GM18511 (cell line): ENCODE data around the gene DCAF11.
A peak's percentile ranks its signal among the peaks of the same experiment; 100 is the strongest.
"Not testable (repeated sequence)": the region's sequence is repeated elsewhere in the genome, so short reads cannot be mapped to it uniquely, and the experiment has no call there.

ENCODE experiments used
- ATAC-seq: cut with Tn5 transposase; IDR thresholded peaks from one replicate; pipeline ENCODE4 v1.9.1; 2021; ENCODE audit warnings: mild to moderate bottlenecking, moderate library complexity; ENCODE audit not compliant: unreplicated experiment

Gene DCAF11

DNA sequence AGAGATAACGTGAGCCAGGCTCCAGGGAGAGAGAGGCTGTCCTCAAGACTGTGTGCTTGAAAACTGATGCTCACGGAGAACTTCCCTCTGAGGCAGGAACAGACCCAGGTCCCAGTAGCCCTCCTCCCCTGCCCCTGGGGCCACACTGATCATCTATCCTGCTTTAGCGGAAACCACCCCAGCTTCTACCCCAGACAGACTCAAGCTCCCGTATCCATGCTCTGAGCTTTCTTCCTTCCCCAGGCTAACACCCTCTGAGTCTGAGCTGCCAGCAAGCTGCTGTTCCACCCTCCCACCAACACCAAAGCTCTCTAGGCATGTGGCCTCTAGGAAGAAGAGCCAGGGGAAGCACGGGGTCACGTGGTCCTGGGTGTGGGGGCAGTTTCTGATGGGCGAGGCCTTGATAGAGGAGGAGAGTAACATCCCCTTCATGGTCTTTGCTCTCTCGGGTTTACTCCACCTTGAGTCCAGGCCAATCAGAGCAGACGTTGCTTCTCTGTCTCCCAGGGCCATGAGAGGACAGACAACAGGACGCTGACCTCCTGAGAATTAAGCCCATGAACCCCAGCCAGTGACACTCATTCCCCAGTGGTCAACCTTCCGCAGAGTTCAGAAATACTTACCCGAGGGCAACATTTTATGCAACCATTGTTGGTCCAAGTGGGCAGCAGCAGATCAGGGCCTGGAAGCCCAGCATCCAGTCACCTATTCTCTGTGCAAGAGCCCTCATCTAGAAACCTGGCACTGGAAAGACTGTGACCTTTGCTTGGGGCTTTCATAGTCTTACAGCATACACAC, 19.1 kb upstream of the DCAF11 start:
- ATAC-seq, result peak; percentile 75

DNA sequence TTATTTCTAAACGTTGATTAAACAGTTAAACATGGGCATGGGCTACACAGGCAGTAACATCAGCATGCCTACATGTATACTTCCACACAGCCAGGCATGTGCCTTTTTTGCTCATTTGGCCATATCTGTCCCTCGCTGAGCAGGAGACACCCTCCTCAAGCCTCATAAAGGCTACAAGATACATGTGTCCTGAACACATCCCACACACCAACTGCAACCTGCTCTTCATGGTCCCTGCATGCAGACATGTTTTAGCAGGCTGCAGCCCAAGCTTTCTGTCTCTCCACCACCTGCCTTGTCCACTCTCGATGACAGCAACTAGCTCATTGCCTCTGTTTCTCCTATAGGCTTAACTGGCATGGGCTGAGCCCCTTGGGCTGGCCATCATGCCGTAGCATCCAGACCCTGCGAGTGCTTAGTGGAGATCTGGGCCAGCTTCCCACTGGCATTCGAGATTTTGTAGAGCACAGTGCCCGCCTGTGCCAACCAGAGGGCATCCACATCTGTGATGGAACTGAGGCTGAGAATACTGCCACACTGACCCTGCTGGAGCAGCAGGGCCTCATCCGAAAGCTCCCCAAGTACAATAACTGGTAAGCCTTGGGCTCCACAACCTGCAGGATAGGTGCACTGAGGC, 17.9 kb upstream of the DCAF11 start:
- ATAC-seq, result no peak

DNA sequence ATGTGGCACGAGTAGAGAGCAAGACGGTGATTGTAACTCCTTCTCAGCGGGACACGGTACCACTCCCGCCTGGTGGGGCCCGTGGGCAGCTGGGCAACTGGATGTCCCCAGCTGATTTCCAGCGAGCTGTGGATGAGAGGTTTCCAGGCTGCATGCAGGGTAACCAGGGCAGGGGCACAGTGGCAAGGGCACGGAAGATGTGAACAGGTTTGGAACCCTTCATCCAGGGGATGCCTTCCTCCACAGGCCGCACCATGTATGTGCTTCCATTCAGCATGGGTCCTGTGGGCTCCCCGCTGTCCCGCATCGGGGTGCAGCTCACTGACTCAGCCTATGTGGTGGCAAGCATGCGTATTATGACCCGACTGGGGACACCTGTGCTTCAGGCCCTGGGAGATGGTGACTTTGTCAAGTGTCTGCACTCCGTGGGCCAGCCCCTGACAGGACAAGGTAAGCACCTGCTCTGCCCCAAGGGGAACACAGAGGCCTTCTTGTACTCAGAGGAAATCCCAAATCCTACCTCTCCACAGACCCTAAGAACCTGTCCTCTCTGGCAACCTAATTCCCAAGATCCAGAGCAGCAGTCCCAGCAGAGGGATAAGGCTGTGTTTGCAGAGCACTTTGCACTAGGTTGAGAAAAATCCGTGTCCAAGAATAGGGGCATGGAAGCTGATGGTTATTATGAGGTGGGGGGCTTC, 16.2 kb upstream of the DCAF11 start:
- ATAC-seq, result no peak

DNA sequence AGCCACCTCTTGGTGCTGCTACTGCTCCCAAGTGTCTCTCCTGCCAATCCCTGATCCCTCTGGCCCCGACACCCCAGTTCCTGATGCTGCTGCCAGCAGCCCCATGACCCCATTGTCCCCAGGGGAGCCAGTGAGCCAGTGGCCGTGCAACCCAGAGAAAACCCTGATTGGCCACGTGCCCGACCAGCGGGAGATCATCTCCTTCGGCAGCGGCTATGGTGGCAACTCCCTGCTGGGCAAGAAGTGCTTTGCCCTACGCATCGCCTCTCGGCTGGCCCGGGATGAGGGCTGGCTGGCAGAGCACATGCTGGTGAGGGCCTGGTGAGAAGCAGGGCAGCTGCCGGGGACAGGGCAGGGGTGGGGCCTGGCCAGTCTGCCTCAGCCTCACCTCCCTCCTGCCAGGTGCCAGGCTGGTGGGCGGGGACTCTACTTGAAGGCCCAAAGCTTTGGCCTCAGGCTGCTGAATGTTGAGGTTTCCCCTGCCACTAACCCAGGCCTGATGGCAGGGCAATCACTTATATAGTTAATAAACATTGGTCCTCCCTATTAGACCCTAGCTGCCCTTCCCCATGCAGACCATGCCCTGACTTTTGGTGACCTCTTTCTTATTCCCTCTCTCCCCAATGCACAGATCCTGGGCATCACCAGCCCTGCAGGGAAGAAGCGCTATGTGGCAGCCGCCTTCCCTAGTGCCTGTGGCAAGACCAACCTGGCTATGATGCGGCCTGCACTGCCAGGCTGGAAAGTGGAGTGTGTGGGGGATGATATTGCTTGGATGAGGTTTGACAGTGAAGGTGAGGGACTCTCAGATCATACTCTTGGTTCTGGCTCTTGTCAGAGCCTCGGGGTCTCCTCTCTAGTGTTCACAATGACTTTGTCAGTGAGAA, 15.4 kb upstream of the DCAF11 start:
- no peak for ATAC-seq

DNA sequence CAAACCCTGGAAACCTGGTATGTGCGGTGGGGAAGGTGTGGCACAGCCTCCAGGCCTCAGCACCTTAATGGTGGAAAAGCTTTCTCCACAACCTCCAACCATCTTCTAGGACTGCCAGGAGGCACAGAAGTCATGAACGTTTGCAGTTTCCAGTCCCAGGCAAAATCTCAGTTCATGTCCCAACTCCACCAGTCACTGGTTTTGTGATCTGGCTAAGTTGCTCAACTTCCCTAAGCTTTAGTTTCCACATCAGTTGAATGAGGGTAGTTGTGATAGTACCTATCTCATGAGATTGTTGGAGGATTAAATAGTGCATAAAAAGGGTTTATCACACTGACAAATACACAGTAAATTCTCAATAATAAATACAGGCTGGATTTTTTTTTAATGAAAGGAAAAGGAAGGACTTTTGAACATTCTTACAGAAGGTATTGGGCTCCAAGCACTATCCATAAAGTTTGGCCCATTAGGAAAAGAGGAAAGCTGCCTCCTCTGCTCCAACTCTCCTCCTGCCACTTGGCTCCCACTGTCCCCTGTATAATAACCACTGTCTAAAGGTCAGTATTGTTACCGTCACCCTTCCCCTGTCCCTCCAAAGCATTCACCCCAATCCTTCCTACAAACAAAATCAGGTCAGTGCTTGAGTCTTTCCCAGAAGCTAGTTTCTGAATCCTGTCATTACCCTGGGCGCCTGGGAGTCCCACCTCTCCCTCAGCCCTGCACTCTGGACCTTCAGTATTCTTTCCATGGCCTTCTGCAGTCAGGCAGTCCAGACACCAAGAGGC, 14.2 kb upstream of the DCAF11 start:
- no peak for ATAC-seq

DNA sequence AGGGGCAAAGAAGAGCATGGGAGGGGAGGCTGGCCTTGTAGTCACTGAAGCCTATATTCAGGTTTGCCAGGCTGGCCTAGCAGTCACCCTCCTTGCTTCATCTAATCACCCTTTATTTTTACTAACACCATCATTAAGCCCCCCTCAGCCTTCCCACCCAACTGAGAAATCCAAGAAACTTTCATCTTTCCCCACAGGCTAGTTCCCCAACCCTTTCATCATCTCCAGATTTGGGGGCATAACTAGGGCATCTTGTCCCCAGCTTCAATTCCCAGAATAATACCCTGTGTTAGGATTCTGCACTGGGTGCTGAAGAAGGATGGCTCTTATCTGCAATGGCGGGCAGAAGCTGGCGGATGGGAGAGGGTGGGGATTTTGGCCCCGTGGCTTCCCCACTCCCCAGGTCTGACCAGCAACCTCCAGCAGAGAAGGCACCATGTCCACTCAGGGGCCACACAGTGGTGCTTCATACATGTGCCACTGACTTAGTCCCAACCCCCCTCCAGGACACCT, 13.5 kb upstream of the DCAF11 start:
- no peak for ATAC-seq

DNA sequence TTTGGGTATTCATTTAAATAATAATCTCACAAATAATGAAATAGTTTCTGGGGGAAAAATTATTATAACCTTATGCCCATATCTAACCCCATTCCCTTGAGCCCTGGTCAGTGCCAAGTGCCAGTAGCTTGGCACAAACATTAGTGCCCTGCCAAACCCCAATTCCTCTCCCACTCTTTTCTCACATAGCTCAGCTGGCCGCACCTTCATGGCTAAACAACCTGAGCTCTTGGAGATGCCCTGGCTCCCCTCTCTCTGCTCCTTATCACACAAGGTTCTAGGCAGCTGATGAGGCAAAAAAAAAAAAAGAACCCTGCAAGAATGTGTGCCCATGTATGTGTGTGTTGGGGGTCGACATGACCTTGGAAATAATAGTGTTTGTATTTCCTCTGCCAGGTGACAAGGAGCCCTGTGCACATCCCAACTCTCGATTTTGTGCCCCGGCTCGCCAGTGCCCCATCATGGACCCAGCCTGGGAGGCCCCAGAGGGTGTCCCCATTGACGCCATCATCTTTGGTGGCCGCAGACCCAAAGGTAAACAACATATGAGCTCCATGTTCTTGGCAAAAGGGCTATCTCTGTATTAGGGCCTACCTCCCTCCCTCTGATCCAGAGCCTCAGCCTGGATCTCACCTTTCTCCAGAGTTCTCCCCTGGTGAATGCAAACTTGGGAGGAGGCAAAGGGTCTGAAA, 12.1 kb upstream of the DCAF11 start:
- no peak for ATAC-seq

DNA sequence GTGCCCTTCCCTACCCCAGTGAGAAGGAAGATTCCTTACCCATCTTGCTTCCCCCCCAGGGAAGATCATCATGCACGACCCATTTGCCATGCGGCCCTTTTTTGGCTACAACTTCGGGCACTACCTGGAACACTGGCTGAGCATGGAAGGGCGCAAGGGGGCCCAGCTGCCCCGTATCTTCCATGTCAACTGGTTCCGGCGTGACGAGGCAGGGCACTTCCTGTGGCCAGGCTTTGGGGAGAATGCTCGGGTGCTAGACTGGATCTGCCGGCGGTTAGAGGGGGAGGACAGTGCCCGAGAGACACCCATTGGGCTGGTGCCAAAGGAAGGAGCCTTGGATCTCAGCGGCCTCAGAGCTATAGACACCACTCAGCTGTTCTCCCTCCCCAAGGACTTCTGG, 11.1 kb upstream of the DCAF11 start:
- no peak for ATAC-seq

DNA sequence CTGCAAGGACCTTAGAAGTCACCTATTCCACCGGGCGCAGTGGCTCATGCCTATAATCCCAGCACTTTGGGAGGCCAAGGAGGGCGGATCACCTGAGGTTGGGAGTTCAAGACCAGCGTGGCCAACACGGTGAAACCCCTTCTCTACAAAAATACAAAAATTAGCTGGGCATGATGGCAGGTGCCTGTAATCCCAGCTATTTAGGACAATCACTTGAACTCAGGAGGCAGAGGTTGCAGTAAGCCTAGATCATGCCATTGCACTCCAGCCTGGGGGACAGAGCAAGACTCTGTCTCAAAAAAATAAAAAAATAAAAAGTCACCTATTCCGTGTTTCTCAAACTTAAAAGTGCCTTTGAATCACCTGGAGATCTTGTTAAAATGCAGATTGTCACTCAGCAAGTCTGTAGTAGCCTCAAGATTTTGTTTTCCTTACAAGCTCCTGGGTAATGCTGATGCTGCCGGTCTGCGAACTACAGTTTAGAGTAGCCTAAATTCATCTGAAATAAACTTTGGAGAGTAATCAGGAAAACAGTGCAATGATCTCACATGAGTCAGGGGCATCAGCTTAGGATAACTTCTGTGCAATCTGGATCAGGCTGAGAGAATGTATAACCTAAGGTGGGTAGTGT, 8.9 kb upstream of the DCAF11 start:
- not testable (repeated sequence) for ATAC-seq

DNA sequence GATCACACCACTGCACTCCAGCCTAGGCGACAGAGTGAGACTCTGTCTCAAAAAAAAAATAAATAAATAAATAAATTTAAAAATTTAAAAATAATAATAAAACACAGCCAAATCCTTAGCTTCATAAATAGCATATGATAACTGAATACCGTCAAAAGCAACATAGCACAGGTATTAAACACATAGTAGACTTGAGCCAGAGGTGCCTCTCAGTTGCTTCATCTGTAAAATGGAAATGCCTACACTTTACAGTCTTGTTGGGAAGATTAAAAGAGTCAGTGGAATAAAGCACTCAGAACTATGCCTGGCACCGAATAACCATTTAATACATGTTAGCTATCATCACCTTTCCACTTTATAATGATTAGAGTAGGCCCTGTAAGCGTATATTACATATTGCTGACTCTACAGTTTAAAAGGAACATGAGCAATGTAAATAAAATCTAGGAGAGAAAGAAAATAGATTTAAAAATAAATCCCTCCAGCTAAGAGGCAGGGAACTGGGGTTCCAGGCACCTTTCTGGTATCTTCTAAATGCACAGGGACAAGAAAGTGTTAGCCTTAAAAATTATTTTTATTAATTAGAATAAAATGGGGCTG, 7.8 kb upstream of the DCAF11 start:
- ATAC-seq, result no peak

DNA sequence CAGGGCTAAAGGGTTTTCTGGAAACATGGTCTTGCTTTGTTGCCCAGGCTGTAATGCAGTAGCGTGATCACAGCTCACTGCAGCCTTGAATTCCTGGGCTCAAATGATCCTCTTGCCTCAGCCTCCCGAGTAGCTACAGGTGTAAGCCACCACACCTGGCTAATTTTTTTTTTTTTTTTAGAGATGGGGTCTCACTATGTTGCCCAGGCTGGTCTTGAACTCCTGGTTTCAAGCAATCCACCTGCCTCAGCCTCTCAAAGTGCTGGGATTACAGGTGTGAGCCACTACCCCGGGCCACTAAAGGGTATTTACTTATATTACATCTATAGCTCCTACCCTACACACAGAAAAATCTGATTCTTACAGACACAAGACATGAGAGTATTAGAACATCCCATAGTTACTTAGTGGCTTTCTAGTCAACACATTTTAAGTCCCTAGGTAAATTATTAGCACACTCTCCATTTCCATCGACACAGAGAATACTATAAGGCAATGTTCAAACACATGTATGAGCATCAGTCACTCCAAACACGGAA, 6.2 kb upstream of the DCAF11 start:
- ATAC-seq, result peak; percentile 36

DNA sequence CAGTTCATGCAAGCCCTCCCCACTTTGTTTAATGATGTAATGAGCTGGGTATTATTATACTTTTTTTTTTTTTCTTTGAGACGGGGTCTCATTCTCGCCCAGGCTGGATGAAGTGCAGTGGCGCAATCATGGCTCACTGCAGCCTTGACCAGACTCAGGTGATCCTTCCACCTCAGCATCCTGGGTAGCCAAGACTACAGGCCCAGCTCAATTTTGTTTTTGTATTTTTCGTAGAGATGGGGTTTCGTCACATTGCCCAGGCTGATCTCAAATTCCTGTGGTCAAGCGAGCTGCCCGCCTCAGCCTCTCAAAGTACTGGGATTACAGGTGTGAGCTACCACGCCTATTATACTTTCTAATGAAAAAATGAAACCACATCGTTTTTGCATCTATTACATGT, 4.5 kb upstream of the DCAF11 start:
- no peak for ATAC-seq

DNA sequence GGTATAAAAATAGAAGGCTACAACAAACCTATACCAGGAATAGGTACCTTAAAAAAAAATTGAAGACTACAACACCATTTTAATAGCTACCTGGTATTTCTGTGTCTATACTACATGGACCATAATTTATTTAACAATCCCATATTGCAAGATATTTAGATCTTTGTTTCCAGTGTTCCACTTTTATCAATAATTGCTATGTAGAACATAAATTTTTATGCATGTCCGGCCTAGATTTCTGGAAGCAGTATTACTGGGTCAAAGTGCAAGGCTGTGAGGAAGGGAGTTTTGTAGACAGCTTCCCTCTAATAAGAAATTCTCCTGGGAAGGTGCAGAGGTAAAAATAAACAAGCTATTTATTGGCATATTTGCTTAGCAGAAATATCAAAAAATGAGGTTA, 4.1 kb upstream of the DCAF11 start:
- ATAC-seq, result no peak

DNA sequence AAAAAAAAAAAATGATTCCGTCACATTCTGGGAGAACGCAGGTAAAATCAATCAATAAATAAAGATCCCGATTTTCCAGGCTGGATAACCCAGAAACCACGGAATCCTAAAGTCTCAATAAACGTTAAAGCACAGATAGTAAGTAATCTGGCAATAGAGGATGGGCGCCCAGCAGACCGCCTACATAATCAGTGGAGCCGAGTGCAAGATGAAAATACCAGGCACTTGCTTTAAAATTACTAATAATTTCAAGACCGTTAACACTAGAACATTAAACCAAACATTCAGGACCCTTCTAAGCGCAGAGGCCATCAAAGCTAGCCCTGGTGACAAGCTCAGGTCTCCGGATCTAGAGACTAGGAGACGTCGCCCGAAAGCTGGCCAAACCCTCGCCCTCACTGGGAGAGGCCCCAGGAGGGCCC, 1.2 kb upstream of the DCAF11 start:
- no peak for ATAC-seq

DNA sequence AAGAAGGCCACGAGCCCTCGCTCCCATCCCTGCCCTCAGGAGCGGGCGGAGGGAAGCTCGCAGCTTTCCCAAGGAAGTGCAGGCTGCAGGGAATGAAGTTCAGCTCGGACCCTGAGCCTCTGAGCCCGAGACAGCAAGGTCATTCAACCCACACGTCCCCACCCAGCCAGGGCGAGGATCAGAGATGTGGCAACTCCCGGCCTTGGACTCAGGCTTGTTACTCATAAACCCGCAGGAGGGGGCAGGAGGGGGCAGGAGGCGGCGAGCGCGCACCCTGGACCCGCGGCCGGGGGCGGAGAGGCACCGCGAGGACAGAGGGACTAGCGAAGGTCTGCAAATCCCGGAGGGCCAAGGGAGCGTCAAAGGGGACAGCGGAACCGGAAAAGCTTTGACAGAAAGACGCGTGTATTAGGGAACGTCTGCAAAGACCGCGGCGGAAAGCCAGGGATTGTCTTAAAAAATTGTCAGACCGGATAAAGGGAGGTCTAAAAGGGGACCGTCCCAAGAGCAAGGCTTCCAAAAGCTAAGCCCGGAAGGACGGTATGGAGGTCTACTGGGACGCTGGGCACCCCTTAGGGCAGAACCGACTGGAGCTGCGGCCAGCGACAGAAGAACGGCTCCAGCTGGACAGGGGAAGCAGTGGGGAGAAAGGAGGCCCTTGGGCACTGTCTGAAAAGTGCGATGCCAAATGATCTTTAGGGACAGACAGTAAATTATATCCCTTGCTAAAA, 611 bp upstream of the DCAF11 start:
- peak; percentile 38 for ATAC-seq

DNA sequence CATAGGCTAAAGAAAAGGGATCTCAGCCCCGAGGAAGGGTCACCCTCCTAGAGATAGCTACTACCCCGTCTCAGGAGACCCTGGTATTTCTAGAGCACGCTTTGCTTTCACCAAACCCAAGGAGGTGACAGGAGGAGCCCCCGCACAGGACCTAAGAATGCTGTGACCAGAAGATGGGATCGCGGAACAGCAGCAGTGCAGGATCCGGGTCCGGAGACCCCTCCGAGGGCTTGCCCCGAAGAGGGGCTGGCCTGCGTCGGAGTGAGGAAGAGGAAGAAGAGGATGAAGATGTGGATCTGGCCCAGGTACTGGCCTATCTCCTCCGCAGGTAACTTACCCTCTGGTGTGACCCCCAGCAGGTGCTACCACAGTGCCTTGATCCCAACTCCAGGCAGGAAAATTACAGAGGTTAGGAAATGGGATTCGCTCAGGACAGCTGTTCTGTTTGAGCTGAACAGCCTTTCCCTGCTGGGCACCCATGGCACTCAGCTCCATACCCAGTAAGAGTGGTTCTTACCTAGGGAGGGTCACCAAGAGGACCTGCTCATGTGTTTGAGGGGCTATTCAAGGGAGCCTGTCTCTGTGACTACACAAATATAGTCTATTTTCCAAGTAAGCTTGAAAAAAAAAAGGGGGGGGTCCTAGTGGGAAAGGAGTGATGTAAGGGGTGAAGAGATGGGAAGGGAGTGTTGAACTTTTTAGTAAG, 998 bp downstream of the DCAF11 start:
- no peak for ATAC-seq
